Lung (tissue), 12 donors: Measurements from ENCODE around the gene CUL5. TPM values are rescaled to one million over a fixed set of nuclear protein-coding genes. Genes with fewer than 3 reads are reported as not detected.
A peak's percentile ranks its signal among the peaks of the same experiment; 100 is the strongest.

ENCODE experiments used
- ATAC-seq: fragments of 200-7000 bp; cut with Tn5 transposase; one replicate; pipeline ENCODE4 v1.9.1; 2020; ENCODE audit warnings: moderate number of reproducible peaks; ENCODE audit not compliant: insufficient read depth, low FRiP score
- DNase-seq, 3 donors: peaks; one replicate each; pipeline ENCODE4 v3.0.0-alpha.2; 2013 to 2017
- H3K27ac ChIP-seq, 2 donors: one replicate each; pipeline ENCODE4 v1.5.1; 2013; ENCODE audit warnings: mild to moderate bottlenecking in 2 of 2, moderate library complexity in 2 of 2, control low read depth in 1 of 2, inconsistent platforms in 1 of 2, low read depth in 1 of 2, low read length in 1 of 2
- H3K27me3 ChIP-seq, 3 donors: one replicate each; pipeline ENCODE4 v1.5.1; 2013; ENCODE audit warnings: low read length in 2 of 3; ENCODE audit not compliant: control insufficient read depth in 3 of 3, insufficient read depth in 3 of 3
- H3K36me3 ChIP-seq, 4 donors: one replicate each; pipeline ENCODE4 v1.5.1; 2013; ENCODE audit warnings: low read length in 4 of 4, mild to moderate bottlenecking in 1 of 4, moderate library complexity in 1 of 4; ENCODE audit not compliant: control insufficient read depth in 4 of 4, insufficient read depth in 4 of 4
- H3K4me1 ChIP-seq, 5 donors: one replicate each; pipeline ENCODE4 v1.5.1; 2013; ENCODE audit warnings: low read length in 5 of 5, mild to moderate bottlenecking in 2 of 5, moderate library complexity in 1 of 5; ENCODE audit not compliant: control insufficient read depth in 5 of 5, insufficient read depth in 5 of 5
- H3K4me3 ChIP-seq: one replicate; pipeline ENCODE4 v1.5.1; 2013; ENCODE audit warnings: mild to moderate bottlenecking, control low read depth, moderate library complexity
- H3K9ac ChIP-seq, 2 donors: one replicate each; pipeline ENCODE4 v1.5.1; 2013; ENCODE audit warnings: low read length in 2 of 2, control low read depth in 1 of 2; ENCODE audit not compliant: insufficient read depth in 1 of 2
- H3K9me3 ChIP-seq, 4 donors: one replicate each; pipeline ENCODE4 v1.5.1; 2013; ENCODE audit warnings: low read length in 3 of 4, mild to moderate bottlenecking in 1 of 4, moderate library complexity in 1 of 4; ENCODE audit not compliant: control insufficient read depth in 4 of 4, insufficient read depth in 3 of 4
- WGBS, 2 donors: extraction: QIAGEN DNeasy Blood & Tissue Kit; methylation state at CpG; one replicate each; pipeline ENCODE4 v1.1.7; 2013; 5-methylcytosine and 5-hydroxymethylcytosine counted together
- polyA plus RNA-seq, 2 donors: library from polyadenylated mRNA; stranded (reverse); fragments of 200-250 nt; gene quantifications; one replicate each; pipeline ENCODE4 v1.2.1, GENCODE V29; 2013
- total RNA-seq, 2 donors: library from RNA; depleted of rRNA in 1 of 2; stranded (reverse); fragments of >200 nt in 1 of 2; gene quantifications; one replicate each; pipeline ENCODE4 v1.2.1, GENCODE V29; 2014 to 2021
- TF ChIP-seq, protein P1 (sequence below): IDR thresholded peaks from 2 replicates; pipeline ENCODE4 v1.5.1; 2012; ENCODE audit warnings: mild to moderate bottlenecking; ENCODE audit errors: control extremely low read depth, extremely low read depth
- donor health status: control.
- donor health status: control.
- donor health status: Bipolar disorder and iron deficiency.
- donor health status: healthy.
- donor health status: DM: yes; HTN: yes; CAD: no.

The CUL5 gene
- total and polyA plus RNA-seq, 4 donors, result 5.4 to 53.6 (median 22.2) TPM

DNA sequence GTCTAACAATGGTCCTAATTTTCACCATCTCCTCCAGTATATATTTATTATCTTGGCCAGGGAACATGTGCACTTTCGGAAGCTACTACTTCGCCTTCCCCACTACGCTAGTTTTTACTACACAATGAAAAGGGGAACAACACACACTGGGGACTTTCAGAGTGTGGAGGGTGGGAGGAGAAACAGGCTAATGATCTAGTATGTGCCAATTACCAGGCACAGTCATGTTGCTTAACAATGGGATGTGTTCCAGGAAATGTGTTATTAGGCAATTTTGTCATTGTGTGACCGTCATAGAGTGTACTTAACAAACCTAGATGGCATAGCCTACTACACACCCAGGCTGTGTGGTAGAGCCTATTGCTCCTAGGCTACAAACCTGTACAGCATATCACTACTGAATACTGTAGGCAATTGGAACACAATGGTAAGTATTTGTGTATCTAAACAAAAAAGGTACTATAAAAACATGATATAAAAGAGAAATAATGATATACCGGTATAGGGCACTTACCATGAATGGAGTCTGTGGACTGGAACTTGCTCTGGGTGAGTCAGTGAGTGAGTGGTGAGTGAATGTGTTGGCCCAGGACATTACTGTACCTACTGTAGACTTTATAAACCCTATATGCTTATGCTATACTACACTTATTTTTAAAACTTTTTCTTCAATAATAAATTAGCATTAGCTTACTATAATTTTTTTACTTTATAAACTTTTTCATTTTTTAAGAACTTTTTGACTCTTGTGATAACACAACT is 20.1 kb upstream of the CUL5 start:
- Histone ChIP-seq H3K9ac (no peak overlapping the region), H3K36me3 (no peaks in the 10 kb centered on the region), H3K9me3 (no peaks in the 10 kb centered on the region), H3K4me3 (no peak overlapping the region), H3K27ac (no peak overlapping the region), H3K27me3 (no peaks in the 10 kb centered on the region), H3K4me1 (no peaks in the 10 kb centered on the region)
- ATAC-seq (peak; percentile 69), DNase-seq (no peak)
- 47 to 64% methylated on average over 5 of the region's 5 CpGs for WGBS, 2 donors
- TF ChIP-seq, protein P1, sequence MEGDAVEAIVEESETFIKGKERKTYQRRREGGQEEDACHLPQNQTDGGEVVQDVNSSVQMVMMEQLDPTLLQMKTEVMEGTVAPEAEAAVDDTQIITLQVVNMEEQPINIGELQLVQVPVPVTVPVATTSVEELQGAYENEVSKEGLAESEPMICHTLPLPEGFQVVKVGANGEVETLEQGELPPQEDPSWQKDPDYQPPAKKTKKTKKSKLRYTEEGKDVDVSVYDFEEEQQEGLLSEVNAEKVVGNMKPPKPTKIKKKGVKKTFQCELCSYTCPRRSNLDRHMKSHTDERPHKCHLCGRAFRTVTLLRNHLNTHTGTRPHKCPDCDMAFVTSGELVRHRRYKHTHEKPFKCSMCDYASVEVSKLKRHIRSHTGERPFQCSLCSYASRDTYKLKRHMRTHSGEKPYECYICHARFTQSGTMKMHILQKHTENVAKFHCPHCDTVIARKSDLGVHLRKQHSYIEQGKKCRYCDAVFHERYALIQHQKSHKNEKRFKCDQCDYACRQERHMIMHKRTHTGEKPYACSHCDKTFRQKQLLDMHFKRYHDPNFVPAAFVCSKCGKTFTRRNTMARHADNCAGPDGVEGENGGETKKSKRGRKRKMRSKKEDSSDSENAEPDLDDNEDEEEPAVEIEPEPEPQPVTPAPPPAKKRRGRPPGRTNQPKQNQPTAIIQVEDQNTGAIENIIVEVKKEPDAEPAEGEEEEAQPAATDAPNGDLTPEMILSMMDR, result no peak

GRCh38 chr11:107991868-107992414 is 16.8 kb upstream of the CUL5 start:
- Histone ChIP-seq H3K36me3 (no peaks in the 10 kb centered on the region), H3K4me1 (no peaks in the 10 kb centered on the region), H3K9ac (no peak overlapping the region), H3K9me3 (no peaks in the 10 kb centered on the region), H3K27ac (no peak overlapping the region), H3K27me3 (no peaks in the 10 kb centered on the region), H3K4me3 (no peak overlapping the region)
- TF ChIP-seq, protein P1, result no peak
- ATAC-seq (no peak), DNase-seq (no peak)
- 76 to 84% methylated on average over 5 of the region's 5 CpGs for WGBS, 2 donors

DNA sequence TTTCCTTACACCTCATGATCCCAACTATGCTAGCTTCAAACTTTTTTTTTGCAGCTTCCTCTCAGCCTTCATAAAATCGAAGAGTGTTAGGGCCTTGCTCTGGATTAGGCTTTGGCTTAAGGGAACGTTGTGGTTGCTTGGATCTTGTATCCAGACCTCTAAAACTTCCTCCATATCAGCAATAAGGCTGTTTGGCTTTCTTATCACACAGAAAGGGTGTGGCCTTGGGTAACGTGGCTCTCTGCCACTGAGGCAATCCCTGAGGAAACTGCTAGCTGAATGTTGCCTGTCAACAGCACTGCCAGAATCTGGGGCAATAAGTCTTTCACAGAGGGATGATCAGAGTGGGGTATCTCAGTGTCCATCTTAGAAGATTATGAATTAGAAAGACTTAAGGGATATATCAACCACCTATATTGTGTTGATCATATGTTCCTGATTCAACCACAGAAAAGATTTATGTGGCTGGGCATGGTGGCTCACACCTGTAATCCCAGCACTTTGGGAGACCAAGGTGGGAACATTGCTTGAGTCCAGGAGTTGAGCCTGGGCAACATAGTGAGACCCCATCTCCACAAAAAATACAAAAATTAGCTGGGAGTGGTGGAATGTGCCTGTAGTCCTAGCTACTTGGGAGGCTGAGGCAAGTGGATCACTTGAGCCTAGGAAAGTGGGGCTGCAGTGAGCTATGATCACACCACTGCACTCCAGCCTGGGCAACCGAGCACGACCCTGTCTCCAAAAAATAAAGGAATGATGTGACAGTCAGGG is 12.5 kb upstream of the CUL5 start:
- no peak for DNase-seq
- no peak overlapping the region for H3K27ac ChIP-seq
- WGBS, 2 donors, result 49 to 58% methylated on average over 5 of the region's 5 CpGs
- TF ChIP-seq, protein P1, result no peak
- H3K4me1 ChIP-seq, result no peaks in the 10 kb centered on the region
- H3K9ac ChIP-seq, result no peak overlapping the region
- H3K4me3 ChIP-seq, result no peak overlapping the region
- no peaks in the 10 kb centered on the region for H3K27me3 ChIP-seq
- no peaks in the 10 kb centered on the region for H3K9me3 ChIP-seq
- ATAC-seq, result no peak
- no peaks in the 10 kb centered on the region for H3K36me3 ChIP-seq
